Upper lobe of left lung (tissue), 6 donors: ENCODE results near the gene ATP1A1. TPM values are rescaled to one million over a fixed set of nuclear protein-coding genes. Genes with fewer than 3 reads are reported as not detected.

Source experiments
- ATAC-seq, 2 donors: fragments of 200-7000 bp; cut with Tn5 transposase; one replicate each; pipeline ENCODE4 v1.9.1; 2022; ENCODE audit warnings: mild to moderate bottlenecking in 2 of 2, moderate library complexity in 2 of 2; ENCODE audit not compliant: low FRiP score in 2 of 2
- DNase-seq, 2 donors: peaks; one replicate each; pipeline ENCODE4 v3.0.0-alpha.2; 2019 to 2020
- H3K27ac ChIP-seq, 4 donors: fragments of 200-600 bp; sonication (generic); one replicate each; pipeline ENCODE4 v1.5.1; 2016 to 2019
- H3K27me3 ChIP-seq, 4 donors: fragments of 200-600 bp; sonication (generic); one replicate each; pipeline ENCODE4 v1.5.1; 2017 to 2019
- H3K36me3 ChIP-seq, 4 donors: fragments of 200-600 bp; sonication (generic); one replicate each; pipeline ENCODE4 v1.5.1; 2016 to 2019
- H3K4me1 ChIP-seq, 4 donors: fragments of 200-600 bp; sonication (generic); one replicate each; pipeline ENCODE4 v1.5.1; 2018 to 2019
- H3K4me3 ChIP-seq, 4 donors: fragments of 200-600 bp; sonication (generic); one replicate each; pipeline ENCODE4 v1.5.1; 2017 to 2019; ENCODE audit warnings: mild to moderate bottlenecking in 2 of 4, moderate library complexity in 1 of 4
- H3K9me3 ChIP-seq, 4 donors: fragments of 200-600 bp; sonication (generic); one replicate each; pipeline ENCODE4 v1.5.1; 2018 to 2019
- CTCF ChIP-seq, 6 experiments: fragments of 450-650 bp in 4 of 6; fragments of 200-600 bp in 2 of 6; sonication (generic) in 2 of 6; IDR thresholded peaks; one replicate each; pipeline ENCODE4 v1.5.1; 2016 to 2019; ENCODE audit warnings: antibody characterized with exemption in 6 of 6
- EP300 ChIP-seq, 4 donors: sonication (generic); formaldehyde crosslinking; IDR thresholded peaks; one replicate each; pipeline ENCODE4 v1.5.1; 2017; ENCODE audit warnings: antibody characterized with exemption in 4 of 4, control low read depth in 2 of 4
- POLR2A ChIP-seq, 4 donors: fragments of 450-650 bp; IDR thresholded peaks; one replicate each; pipeline ENCODE4 v1.5.1; 2016 to 2017; ENCODE audit warnings: antibody characterized with exemption in 4 of 4, mild to moderate bottlenecking in 2 of 4
- POLR2AphosphoS5 ChIP-seq, 2 donors: sonication (generic); formaldehyde crosslinking; IDR thresholded peaks; one replicate each; pipeline ENCODE4 v1.5.1; 2017; ENCODE audit warnings: antibody characterized with exemption in 2 of 2
- WGBS, 2 donors: methylation state at CpG; one replicate each; pipeline ENCODE4 v1.1.5; 2017 to 2018; 5-methylcytosine and 5-hydroxymethylcytosine counted together
- total RNA-seq, 6 donors: library from RNA; depleted of rRNA in 4 of 6; stranded (reverse); fragments of >200 nt in 4 of 6; gene quantifications; one replicate each; pipeline versions ENCODE4 v1.1.0 to v1.2.1, GENCODE V29; 2016 to 2021
- donor health status: DM: no; HTN: no; CAD: no; lungs with moderate emphysema.
- donor health status: DM: no; HTN: yes; CAD: no; lungs with severe emphysema.

Gene ATP1A1
- total RNA-seq, 6 donors from 2014 or later, result 383 to 829 (median 696) TPM

GRCh38 chr1:116375148-116375886 lies 2.3 kb downstream of the ATP1A1 start:
- WGBS, 2 donors, result 57 to 61% methylated on average over 8 of the region's 8 CpGs
- Histone ChIP-seq H3K4me3 (peak overlapping the region; percentile 74 to 93 (median 91)), H3K9me3 (no peaks in the 10 kb centered on the region), H3K27me3 (no peaks in the 10 kb centered on the region), H3K36me3 (no peaks in the 10 kb centered on the region), H3K27ac (peak overlapping the region; percentile 94 to 99 (median 99)), H3K4me1 (peaks cover 58 to 68% (median 63%) of the 10 kb centered on the region in 4 donors)
- DNase-seq (no peak), ATAC-seq (no peak)
- no peak for TF ChIP-seq EP300 (IDR thresholded peaks at IDR 0.05)
- TF ChIP-seq POLR2A (IDR thresholded peaks at IDR 0.05), result no peak
- no peak for TF ChIP-seq CTCF (IDR thresholded peaks at IDR 0.05)
- TF ChIP-seq POLR2AphosphoS5 (IDR thresholded peaks at IDR 0.05), result no peak

- DNase-seq (peak in 1 of 2 donors; percentile 95), ATAC-seq (peak; percentile 16 to 67)
- no peaks in the 10 kb centered on the region for H3K9me3 ChIP-seq
- H3K27me3 ChIP-seq, result no peaks in the 10 kb centered on the region
- WGBS, 2 donors, result 36 to 37% methylated on average over 9 of the region's 9 CpGs
- peak overlapping the region; percentile 94 to 99 (median 99) for H3K27ac ChIP-seq
- TF ChIP-seq POLR2A (IDR thresholded peaks at IDR 0.05) (peak in 3 of 4 donors; percentile 45 to 87 (median 68)), CTCF (IDR thresholded peaks at IDR 0.05) (no peak), EP300 (IDR thresholded peaks at IDR 0.05) (peak; percentile 47 to 98 (median 81)), POLR2AphosphoS5 (IDR thresholded peaks at IDR 0.05) (peak; percentile 80 to 91)
- no peaks in the 10 kb centered on the region for H3K36me3 ChIP-seq
- peak overlapping the region in 3 of 4 donors; percentile 74 to 93 (median 91) for H3K4me3 ChIP-seq
- peaks cover 65 to 76% (median 71%) of the 10 kb centered on the region in 4 donors for H3K4me1 ChIP-seq
Measured at GRCh38 chr1:116375887-116376728, 3.1 kb downstream of the ATP1A1 start.

- Histone ChIP-seq H3K4me3 (peak overlapping the region in 2 of 4 donors; percentile 91 to 93), H3K27ac (peak overlapping the region; percentile 94 to 99 (median 99)), H3K36me3 (no peaks in the 10 kb centered on the region), H3K4me1 (peaks cover 70 to 82% (median 73%) of the 10 kb centered on the region in 4 donors), H3K9me3 (no peaks in the 10 kb centered on the region), H3K27me3 (no peaks in the 10 kb centered on the region)
- no peak for TF ChIP-seq CTCF (IDR thresholded peaks at IDR 0.05)
- TF ChIP-seq EP300 (IDR thresholded peaks at IDR 0.05), result no peak
- TF ChIP-seq POLR2A (IDR thresholded peaks at IDR 0.05), result no peak
- no peak for TF ChIP-seq POLR2AphosphoS5 (IDR thresholded peaks at IDR 0.05)
- ATAC-seq, result no peak
- DNase-seq, result no peak
- 40 to 43% methylated on average over 1 of the region's 1 CpG for WGBS, 2 donors
Measured at GRCh38 chr1:116376729-116377086, 3.7 kb downstream of the ATP1A1 start.

- H3K4me3 ChIP-seq, result peak overlapping the region in 3 of 4 donors; percentile 10 to 93 (median 91)
- 27 to 33% methylated on average over 12 to 13 of the region's 13 CpGs for WGBS, 2 donors
- H3K4me1 ChIP-seq, result peaks cover 73 to 86% (median 80%) of the 10 kb centered on the region in 4 donors
- TF ChIP-seq EP300 (IDR thresholded peaks at IDR 0.05) (peak in 2 of 4 donors; percentile 40 to 87), POLR2A (IDR thresholded peaks at IDR 0.05) (peak in 2 of 4 donors; percentile 24 to 48), POLR2AphosphoS5 (IDR thresholded peaks at IDR 0.05) (peak; percentile 53 to 73), CTCF (IDR thresholded peaks at IDR 0.05) (no peak)
- peak; percentile 67 to 70 for ATAC-seq
- peak overlapping the region; percentile 94 to 99 (median 99) for H3K27ac ChIP-seq
- no peaks in the 10 kb centered on the region for H3K9me3 ChIP-seq
- H3K36me3 ChIP-seq, result no peaks in the 10 kb centered on the region
- DNase-seq, result peak in 1 of 2 donors; percentile 61
- H3K27me3 ChIP-seq, result no peaks in the 10 kb centered on the region
Measured at GRCh38 chr1:116377541-116378529, 4.8 kb downstream of the ATP1A1 start.
